ENCODE results near the gene SPATC1L.

Gene SPATC1L

DNA sequence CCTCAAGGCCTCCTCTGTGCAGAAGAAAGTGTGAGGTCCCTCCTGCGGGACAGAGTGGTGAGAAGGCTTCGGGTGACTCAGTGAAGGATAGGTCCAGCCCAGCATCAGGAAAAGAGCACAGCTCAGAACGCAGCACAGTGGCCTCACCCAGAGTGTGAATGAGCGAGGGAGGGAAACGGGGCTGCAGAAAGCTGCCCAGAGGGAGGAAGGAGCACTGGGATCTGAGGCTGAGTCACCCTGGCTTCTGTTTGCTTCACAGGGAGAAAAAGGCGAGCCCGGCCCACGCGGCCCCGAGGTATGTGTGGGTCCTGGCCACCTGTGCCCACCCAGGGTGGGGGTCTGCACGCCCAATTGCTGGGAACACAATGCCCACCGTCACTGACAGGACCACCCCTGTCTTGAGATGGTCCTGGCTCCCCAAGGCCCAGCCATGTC, 62.0 kb downstream of the SPATC1L start:
- no peaks in the 10 kb centered on the region for H3K27me3 ChIP-seq (ENCODE audit: low read depth, low read length)
- H3K4me3 ChIP-seq (ENCODE audit: low read depth in 1 of 2, low read length in 2 of 2), result no peak overlapping the region
- H3K4me1 ChIP-seq (ENCODE audit: control insufficient read depth in 1 of 2, insufficient read depth in 2 of 2, low read length in 2 of 2), result no peaks in the 10 kb centered on the region
- no peaks in the 10 kb centered on the region for H3K9me3 ChIP-seq (ENCODE audit: control insufficient read depth in 1 of 2, low read length in 2 of 2)
- no peak overlapping the region for H3K27ac ChIP-seq (ENCODE audit: low read length)
- H3K36me3 ChIP-seq (ENCODE audit: control insufficient read depth in 1 of 2, insufficient read depth in 2 of 2, low read length in 2 of 2), result peaks cover 23 to 98% of the 10 kb centered on the region in 2 donors

DNA sequence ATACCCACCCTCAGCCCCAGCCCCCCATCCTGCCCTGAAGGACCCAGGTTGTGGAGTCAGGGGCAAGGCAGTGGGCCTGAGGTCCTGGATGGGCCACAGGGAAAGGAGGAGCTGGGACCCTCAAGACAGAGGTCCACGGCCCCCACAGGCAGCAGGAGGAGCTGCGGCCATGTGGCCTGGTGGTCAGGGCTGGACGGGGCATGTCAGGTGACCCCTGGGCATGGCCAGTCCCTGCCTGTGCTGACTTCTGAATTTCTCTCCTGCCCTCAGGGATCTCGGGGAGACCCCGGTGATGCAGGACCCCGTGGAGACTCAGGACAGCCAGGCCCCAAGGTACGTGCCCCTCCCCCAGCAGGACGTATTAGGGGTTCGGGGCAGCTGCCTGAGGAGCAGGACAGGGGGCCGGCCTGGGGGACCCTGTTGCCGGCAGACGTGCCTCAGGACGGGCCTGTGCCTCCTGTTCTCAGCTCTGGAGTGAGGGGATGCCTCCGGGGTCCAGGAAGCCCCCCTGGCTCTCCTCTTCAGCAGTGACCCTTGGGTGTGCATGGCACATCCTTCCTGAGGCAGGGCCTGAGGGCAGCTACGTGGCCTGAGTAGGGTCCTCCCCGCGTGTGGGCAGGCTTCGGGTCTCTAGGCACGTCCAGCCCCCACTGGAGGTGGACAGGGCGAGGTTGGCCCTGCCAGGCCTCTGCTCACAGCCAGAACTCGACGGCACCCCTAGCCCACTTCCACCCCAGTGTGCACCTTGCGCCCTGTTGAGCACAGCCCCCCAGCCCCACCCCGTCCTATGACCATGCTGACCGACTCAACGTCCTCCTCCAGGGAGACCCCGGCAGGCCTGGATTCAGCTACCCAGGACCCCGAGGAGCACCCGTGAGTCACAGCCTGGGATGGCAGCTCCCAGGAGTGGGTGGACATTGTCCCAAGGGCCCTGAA, 62.7 kb downstream of the SPATC1L start:
- Histone ChIP-seq H3K4me1 (ENCODE audit: control insufficient read depth in 1 of 2, insufficient read depth in 2 of 2, low read length in 2 of 2) (no peaks in the 10 kb centered on the region), H3K36me3 (ENCODE audit: control insufficient read depth in 1 of 2, insufficient read depth in 2 of 2, low read length in 2 of 2) (peaks cover 26 to 98% of the 10 kb centered on the region in 2 donors), H3K27me3 (ENCODE audit: low read depth, low read length) (no peaks in the 10 kb centered on the region), H3K4me3 (ENCODE audit: low read depth in 1 of 2, low read length in 2 of 2) (no peak overlapping the region), H3K27ac (ENCODE audit: low read length) (no peak overlapping the region), H3K9me3 (ENCODE audit: control insufficient read depth in 1 of 2, low read length in 2 of 2) (no peaks in the 10 kb centered on the region)

DNA sequence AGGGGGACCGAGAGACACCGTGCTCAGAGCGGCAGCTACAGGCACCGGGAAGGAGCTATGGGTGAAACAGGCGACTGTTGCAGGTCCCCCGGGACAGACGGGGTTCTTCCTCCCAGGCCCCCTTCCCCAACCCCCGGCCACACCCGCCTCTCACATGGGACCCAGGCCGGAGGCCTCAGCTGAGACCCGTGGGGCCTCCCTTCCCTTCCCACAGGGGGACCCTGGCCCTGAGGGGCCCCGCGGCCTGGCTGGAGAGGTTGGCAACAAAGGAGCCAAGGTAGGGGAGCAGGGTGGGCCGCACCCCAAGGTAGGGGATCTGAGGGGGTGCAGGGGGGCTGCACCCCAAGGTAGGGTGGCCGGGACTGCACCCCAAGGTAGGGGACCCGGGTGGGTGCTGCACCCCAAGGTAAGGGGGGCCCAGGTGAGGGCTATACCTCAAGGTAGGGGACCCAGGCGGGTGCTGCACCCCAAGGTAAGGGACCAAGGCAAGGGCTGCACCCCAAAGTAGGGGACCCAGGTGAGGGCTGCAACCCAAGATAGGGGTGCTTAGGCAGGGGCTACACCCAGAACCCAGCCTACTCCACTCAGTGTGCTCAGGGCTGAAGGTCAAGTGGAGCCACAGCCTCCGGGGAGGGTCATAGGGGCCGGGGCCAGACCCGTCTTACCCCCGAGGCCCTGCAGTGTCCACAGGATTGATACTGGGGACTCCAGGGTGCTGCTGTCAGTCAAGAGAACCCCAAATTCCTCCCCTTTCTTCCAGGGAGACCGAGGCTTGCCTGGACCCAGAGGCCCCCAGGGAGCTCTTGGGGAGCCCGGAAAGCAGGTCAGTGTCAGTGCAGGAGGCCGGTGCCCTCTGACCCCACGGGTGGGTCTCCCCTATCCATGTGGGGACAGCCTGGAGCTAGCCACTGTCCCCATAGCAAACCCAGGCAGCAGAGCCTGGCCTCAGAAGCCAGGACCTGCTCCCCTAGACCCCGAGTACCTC, 63.7 kb downstream of the SPATC1L start:
- Histone ChIP-seq H3K9me3 (ENCODE audit: control insufficient read depth in 1 of 2, low read length in 2 of 2) (no peaks in the 10 kb centered on the region), H3K27me3 (ENCODE audit: low read depth, low read length) (no peaks in the 10 kb centered on the region), H3K36me3 (ENCODE audit: control insufficient read depth in 1 of 2, insufficient read depth in 2 of 2, low read length in 2 of 2) (peaks cover 28 to 98% of the 10 kb centered on the region in 2 donors), H3K27ac (ENCODE audit: low read length) (no peak overlapping the region), H3K4me3 (ENCODE audit: low read depth in 1 of 2, low read length in 2 of 2) (no peak overlapping the region), H3K4me1 (ENCODE audit: control insufficient read depth in 1 of 2, insufficient read depth in 2 of 2, low read length in 2 of 2) (no peaks in the 10 kb centered on the region)

DNA sequence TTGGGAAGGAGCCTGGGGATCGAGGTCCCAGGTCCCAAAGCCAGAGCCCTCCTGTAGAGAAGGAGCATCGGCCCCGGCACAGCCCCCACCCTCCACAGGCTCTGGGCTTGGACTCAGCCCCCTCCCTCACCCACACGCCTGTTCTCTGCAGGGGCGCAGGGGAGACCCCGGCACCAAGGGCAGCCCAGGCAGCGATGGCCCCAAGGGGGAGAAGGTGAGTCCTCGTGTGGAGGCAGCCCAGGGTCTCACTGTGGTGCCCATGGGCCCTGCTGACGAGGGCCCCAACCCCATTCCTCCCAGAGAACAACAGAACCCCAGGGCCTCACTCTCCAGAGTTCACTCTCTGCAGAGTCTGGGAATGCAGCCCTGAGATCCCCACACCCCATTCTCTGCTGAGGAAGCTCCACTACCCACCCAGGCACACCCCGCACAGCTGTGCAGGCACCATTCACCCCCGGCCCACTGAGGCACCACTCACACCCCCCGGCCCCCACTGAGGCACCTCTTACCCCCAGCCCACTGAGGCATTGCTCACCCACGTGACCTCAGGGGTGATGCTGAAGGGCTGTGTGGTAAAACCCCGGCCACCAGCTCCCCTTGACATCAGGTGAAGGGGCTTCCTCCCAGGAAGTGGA, 64.5 kb downstream of the SPATC1L start:
- peaks cover 28 to 98% of the 10 kb centered on the region in 2 donors for H3K36me3 ChIP-seq (ENCODE audit: control insufficient read depth in 1 of 2, insufficient read depth in 2 of 2, low read length in 2 of 2)
- no peak overlapping the region for H3K27ac ChIP-seq (ENCODE audit: low read length)

DNA sequence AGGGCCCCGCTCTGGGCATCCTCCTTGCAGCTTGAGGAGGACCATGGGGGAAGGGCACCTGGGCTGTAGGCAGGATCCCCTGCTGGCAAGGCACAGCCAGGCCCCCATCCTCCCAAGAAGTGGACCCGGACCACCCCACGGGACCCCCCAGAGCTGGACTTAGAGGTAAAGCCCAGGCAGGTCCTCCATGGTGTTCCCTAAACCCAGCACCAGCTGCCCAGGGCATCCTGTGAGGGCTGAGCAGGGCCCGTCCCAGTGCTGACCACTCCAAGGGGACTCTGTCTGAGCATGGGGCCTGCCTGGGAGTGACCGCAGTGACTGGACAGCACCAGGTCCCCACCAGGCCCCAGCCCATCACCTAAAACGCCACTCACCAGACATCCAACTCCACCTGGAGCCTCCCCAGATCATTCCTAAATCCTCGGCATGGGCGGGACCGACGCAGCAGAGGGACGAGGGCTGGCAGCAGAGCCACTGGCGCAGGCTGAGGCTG, 65.1 kb downstream of the SPATC1L start:
- H3K27me3 ChIP-seq (ENCODE audit: low read depth, low read length), result no peaks in the 10 kb centered on the region
- peaks cover 34 to 97% of the 10 kb centered on the region in 2 donors for H3K36me3 ChIP-seq (ENCODE audit: control insufficient read depth in 1 of 2, insufficient read depth in 2 of 2, low read length in 2 of 2)
- H3K9me3 ChIP-seq (ENCODE audit: control insufficient read depth in 1 of 2, low read length in 2 of 2), result no peaks in the 10 kb centered on the region
- H3K4me1 ChIP-seq (ENCODE audit: control insufficient read depth in 1 of 2, insufficient read depth in 2 of 2, low read length in 2 of 2), result no peaks in the 10 kb centered on the region
- no peak overlapping the region for H3K27ac ChIP-seq (ENCODE audit: low read length)
- H3K4me3 ChIP-seq (ENCODE audit: low read depth in 1 of 2, low read length in 2 of 2), result no peak overlapping the region

More for the DNA sequence above, 64.5 kb downstream of the SPATC1L start:
- no peaks in the 10 kb centered on the region for H3K27me3 ChIP-seq (ENCODE audit: low read depth, low read length)
- H3K9me3 ChIP-seq (ENCODE audit: control insufficient read depth in 1 of 2, low read length in 2 of 2), result no peaks in the 10 kb centered on the region
- H3K4me1 ChIP-seq (ENCODE audit: control insufficient read depth in 1 of 2, insufficient read depth in 2 of 2, low read length in 2 of 2), result no peaks in the 10 kb centered on the region
- no peak overlapping the region for H3K4me3 ChIP-seq (ENCODE audit: low read depth in 1 of 2, low read length in 2 of 2)

DNA sequence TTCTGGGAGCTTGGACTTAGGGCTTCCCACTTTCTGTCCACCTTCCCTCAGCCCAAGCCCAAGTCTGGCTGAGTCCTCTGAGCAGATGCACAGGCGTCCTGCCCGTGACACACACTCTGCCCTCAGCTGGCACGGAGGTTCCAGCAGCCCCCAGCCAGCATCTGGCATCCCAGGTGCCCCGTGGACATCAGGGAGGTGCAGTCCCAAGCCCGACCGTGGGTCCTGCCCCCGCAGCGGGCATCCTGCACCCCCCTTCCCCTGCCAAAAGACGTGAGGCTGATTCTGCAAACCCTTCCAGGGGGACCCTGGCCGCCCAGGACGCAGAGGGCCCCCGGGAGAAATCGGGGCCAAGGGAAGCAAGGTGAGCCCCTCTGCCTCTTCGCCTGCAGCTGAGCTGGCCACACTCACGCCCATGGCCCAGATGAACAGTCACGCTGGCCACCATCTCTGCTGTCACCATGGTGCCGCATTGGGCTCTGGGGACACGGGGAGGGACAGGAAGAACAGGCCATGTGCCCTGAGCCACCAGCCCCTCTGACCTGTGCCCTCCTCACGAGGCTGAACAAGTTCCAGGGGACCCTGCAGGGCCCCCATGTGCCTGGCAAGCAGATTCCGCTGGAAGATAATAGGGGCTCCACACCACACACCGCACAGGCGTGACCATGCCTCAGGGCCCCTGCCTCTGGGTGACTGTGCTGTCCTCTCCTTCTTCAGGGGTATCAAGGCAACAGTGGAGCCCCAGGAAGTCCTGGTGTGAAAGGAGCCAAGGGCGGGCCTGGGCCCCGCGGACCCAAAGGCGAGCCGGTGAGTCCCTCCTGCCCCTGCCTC, 65.7 kb downstream of the SPATC1L start:
- H3K4me3 ChIP-seq (ENCODE audit: low read depth in 1 of 2, low read length in 2 of 2), result no peak overlapping the region
- H3K27ac ChIP-seq (ENCODE audit: low read length), result no peak overlapping the region
- H3K27me3 ChIP-seq (ENCODE audit: low read depth, low read length), result no peaks in the 10 kb centered on the region
- H3K36me3 ChIP-seq (ENCODE audit: control insufficient read depth in 1 of 2, insufficient read depth in 2 of 2, low read length in 2 of 2), result peaks cover 37 to 96% of the 10 kb centered on the region in 2 donors
- H3K9me3 ChIP-seq (ENCODE audit: control insufficient read depth in 1 of 2, low read length in 2 of 2), result no peaks in the 10 kb centered on the region
- no peaks in the 10 kb centered on the region for H3K4me1 ChIP-seq (ENCODE audit: control insufficient read depth in 1 of 2, insufficient read depth in 2 of 2, low read length in 2 of 2)

DNA sequence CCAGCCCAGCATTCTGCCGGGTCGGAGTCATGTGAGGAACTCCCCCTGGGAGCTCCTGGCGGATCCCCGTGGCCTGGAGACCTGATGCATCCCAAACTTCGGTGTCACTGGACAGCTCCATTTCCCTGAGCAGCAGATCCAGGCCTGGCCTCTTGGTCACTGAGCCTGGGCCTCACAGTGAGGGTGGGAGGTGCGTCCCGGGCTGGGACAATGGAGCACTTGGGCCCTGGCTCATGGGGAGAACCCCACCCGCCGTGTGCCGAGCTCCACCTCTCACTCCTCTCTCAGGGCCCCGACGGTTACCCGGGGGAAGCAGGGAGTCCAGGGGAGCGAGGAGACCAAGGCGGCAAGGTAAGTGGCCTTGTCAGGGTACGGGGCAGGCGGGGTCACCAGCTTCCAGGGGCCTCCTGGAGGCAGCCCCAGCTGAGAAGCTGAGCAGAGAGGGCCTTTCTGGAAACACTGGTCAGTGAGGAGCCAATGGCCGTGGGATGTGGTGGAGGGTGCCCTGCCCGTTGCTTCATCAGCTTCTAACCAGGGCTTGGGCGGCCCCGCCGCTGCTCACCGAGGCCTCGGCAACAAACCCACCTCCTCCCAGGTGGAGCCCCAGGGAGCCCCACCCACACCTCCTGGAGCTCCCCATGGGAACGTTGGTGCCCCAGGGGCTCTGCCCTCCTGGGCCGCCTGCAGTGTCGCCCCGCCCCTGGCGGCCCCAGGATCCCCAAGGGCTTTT, 66.5 kb downstream of the SPATC1L start:
- Histone ChIP-seq H3K27me3 (ENCODE audit: low read depth, low read length) (no peaks in the 10 kb centered on the region), H3K36me3 (ENCODE audit: control insufficient read depth in 1 of 2, insufficient read depth in 2 of 2, low read length in 2 of 2) (peaks cover 39 to 97% of the 10 kb centered on the region in 2 donors), H3K27ac (ENCODE audit: low read length) (no peak overlapping the region), H3K4me1 (ENCODE audit: control insufficient read depth in 1 of 2, insufficient read depth in 2 of 2, low read length in 2 of 2) (no peaks in the 10 kb centered on the region), H3K4me3 (ENCODE audit: low read depth in 1 of 2, low read length in 2 of 2) (no peak overlapping the region), H3K9me3 (ENCODE audit: control insufficient read depth in 1 of 2, low read length in 2 of 2) (no peaks in the 10 kb centered on the region)

DNA sequence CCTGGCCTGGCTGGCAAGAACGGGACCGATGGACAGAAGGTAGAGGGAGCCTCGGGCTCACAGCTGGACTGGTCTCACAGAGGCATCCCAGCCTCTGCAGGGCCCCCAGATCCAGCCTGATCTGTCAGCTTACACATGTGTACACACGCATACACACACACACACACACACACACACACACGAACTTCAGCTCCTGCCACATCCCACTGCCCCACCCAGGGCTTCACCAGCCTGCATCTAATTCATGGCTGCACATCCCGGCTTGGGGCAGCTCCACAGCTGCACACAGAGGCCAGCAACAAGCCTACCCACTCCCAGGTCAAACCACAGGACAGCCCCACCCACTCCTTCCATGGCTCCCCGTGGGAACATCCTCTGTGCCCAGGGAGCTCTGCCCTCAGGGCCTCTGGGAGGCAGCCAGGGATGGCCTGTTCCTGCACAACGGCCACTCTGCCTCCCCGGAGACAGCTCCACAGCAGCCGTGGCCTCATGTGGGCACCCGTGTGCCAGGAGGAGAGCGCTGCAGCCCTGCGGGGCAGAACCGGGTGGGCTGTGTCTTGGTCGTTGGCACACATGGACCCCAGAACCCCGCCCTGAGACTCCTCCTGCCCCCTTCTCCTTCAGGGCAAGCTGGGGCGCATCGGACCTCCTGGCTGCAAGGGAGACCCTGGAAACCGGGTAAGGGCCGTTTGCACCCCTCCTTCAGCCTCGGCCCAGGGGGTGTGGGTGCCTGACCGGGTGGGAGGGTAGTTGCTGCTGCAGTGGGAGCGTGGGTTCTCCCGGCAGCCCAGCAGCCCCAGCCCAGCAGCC, 67.3 kb downstream of the SPATC1L start:
- peaks cover 32 to 97% of the 10 kb centered on the region in 2 donors for H3K36me3 ChIP-seq (ENCODE audit: control insufficient read depth in 1 of 2, insufficient read depth in 2 of 2, low read length in 2 of 2)
- H3K4me3 ChIP-seq (ENCODE audit: low read depth in 1 of 2, low read length in 2 of 2), result no peak overlapping the region
- H3K9me3 ChIP-seq (ENCODE audit: control insufficient read depth in 1 of 2, low read length in 2 of 2), result no peaks in the 10 kb centered on the region
- H3K27me3 ChIP-seq (ENCODE audit: low read depth, low read length), result no peaks in the 10 kb centered on the region
- no peaks in the 10 kb centered on the region for H3K4me1 ChIP-seq (ENCODE audit: control insufficient read depth in 1 of 2, insufficient read depth in 2 of 2, low read length in 2 of 2)
- no peak overlapping the region for H3K27ac ChIP-seq (ENCODE audit: low read length)

DNA sequence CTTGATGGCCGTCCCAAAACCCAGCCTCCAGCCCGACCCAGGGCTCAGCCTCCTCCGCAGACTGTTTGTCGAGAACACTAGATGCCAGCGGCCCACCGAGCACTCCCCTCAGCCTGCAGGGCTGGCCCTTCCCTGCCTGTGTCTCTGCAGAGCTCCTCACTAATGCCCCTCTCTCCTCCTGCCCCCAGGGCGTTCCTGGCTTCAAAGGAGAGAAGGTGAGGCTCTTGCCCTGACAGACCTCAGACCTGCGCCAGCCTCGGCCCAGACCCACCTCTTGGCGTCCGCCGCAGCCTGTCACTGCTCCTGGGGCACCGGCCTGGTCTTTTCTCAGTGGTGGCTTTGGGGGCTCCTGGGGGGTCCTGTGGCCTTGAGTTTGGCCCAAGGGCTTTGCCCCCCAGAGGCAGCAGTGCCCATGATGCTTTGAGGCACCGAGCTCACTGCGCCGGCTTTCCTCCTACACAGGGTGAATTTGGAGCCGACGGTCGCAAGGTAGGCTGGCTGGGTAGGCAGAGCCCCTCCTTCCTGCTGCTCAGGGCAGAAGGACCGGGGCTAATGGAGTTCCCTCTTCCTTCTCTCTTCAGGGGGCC, 68.0 kb downstream of the SPATC1L start:
- no peak overlapping the region for H3K27ac ChIP-seq (ENCODE audit: low read length)

More for the DNA sequence above, 68.0 kb downstream of the SPATC1L start:
- no peaks in the 10 kb centered on the region for H3K9me3 ChIP-seq (ENCODE audit: control insufficient read depth in 1 of 2, low read length in 2 of 2)
- no peaks in the 10 kb centered on the region for H3K27me3 ChIP-seq (ENCODE audit: low read depth, low read length)
- H3K4me3 ChIP-seq (ENCODE audit: low read depth in 1 of 2, low read length in 2 of 2), result no peak overlapping the region
- H3K4me1 ChIP-seq (ENCODE audit: control insufficient read depth in 1 of 2, insufficient read depth in 2 of 2, low read length in 2 of 2), result no peaks in the 10 kb centered on the region
- peaks cover 31 to 92% of the 10 kb centered on the region in 2 donors for H3K36me3 ChIP-seq (ENCODE audit: control insufficient read depth in 1 of 2, insufficient read depth in 2 of 2, low read length in 2 of 2)

Measured in muscle layer of duodenum (tissue), 2 donors.